SK-N-SH (cell line): Measurements from ENCODE around the gene ZNF430. TPM values are rescaled to one million over a fixed set of nuclear protein-coding genes. Genes with fewer than 3 reads are reported as not detected.

Experiments used
- CTCF ChIA-PET: fragments of 300-600, 350-600 bp; formaldehyde crosslinking; extraction: SDS; loops from one replicate; lab custom pipeline; 2021; lab: Yijun Ruan, JAX
- POLR2A ChIA-PET: fragments of 350-600 bp; sonication (Branson Sonifier 250); formaldehyde crosslinking; extraction: SDS; loops from one replicate; lab custom pipeline; 2020; ENCODE audit warnings: antibody characterized with exemption, inconsistent platforms; lab: Yijun Ruan, JAX
- DNase-seq: peaks from one replicate; pipeline ENCODE4 v3.0.0; 2012
- H2AFZ ChIP-seq: fragments of 200-600 bp; sonication (generic); 2 replicates; pipeline ENCODE4 v1.8.1; 2016; ENCODE audit warnings: antibody characterized with exemption, mild to moderate bottlenecking, low read depth
- H3F3A ChIP-seq: fragments of 200-600 bp; sonication (generic); replicated peaks from 2 replicates; pipeline ENCODE3; 2016; ENCODE audit warnings: antibody characterized with exemption, mild to moderate bottlenecking; ENCODE audit not compliant: insufficient read depth
- H3K27ac ChIP-seq, 2 experiments: fragments of 200-500 bp in 1 of 2; fragments of 200-600 bp in 1 of 2; sonication (Bioruptor generic) in 1 of 2; sonication (generic), shearing (Covaris generic) in 1 of 2; 2 replicates each; pipeline versions ENCODE4 v1.5.1 to v1.6.1; 2014 to 2016; ENCODE audit warnings: low read depth in 2 of 2, inconsistent platforms in 1 of 2, low read length in 1 of 2, mild to moderate bottlenecking in 1 of 2, mixed read lengths in 1 of 2
- H3K27me3 ChIP-seq: fragments of 200-600 bp; sonication (generic), shearing (Covaris generic); 2 replicates; pipeline ENCODE4 v1.6.1; 2016; ENCODE audit warnings: mixed run types; ENCODE audit not compliant: insufficient read depth
- H3K36me3 ChIP-seq, 2 experiments: fragments of 200-500 bp in 1 of 2; fragments of 200-600 bp in 1 of 2; sonication (Bioruptor generic) in 1 of 2; sonication (generic) in 1 of 2; replicated peaks in 1 of 2; 2 replicates each; pipeline versions ENCODE3 to v1.5.1; 2014 to 2016; ENCODE audit warnings: low read length in 1 of 2, mild to moderate bottlenecking in 1 of 2; ENCODE audit not compliant: insufficient read depth in 2 of 2, control insufficient read depth in 1 of 2
- H3K4me1 ChIP-seq, 2 experiments: fragments of 200-500 bp in 1 of 2; fragments of 200-600 bp in 1 of 2; sonication (Bioruptor generic) in 1 of 2; sonication (generic), shearing (Covaris generic) in 1 of 2; 2 replicates each; pipeline versions ENCODE4 v1.5.1 to v1.6.1; 2014 to 2016; ENCODE audit warnings: low read depth in 1 of 2, low read length in 1 of 2, mixed run types in 1 of 2; ENCODE audit not compliant: insufficient read depth in 2 of 2, control insufficient read depth in 1 of 2
- H3K4me2 ChIP-seq: fragments of 200-600 bp; sonication (generic), shearing (Covaris generic); 2 replicates; pipeline ENCODE4 v1.6.1; 2017; ENCODE audit warnings: mixed run types
- H3K4me3 ChIP-seq, 2 experiments: fragments of 200-500 bp in 1 of 2; fragments of 200-600 bp in 1 of 2; sonication (Bioruptor generic) in 1 of 2; sonication (generic), shearing (Covaris generic) in 1 of 2; 2 replicates each; pipeline versions ENCODE4 v1.5.1 to v1.8.1; 2014 to 2016; ENCODE audit warnings: low read depth in 2 of 2, inconsistent platforms in 1 of 2, low read length in 1 of 2, mild to moderate bottlenecking in 1 of 2, mixed read lengths in 1 of 2, moderate library complexity in 1 of 2
- H3K79me2 ChIP-seq: fragments of 200-600 bp; sonication (generic); 2 replicates; pipeline ENCODE4 v1.8.1; 2017; ENCODE audit warnings: mild to moderate bottlenecking; ENCODE audit not compliant: insufficient read depth
- H3K9ac ChIP-seq: fragments of 200-600 bp; sonication (generic); 2 replicates; pipeline ENCODE4 v1.6.1; 2017; ENCODE audit warnings: mixed run types
- H3K9me2 ChIP-seq: fragments of 200-600 bp; sonication (generic); 2 replicates; pipeline ENCODE4 v1.6.1; 2017; ENCODE audit warnings: mixed run types
- H3K9me3 ChIP-seq: fragments of 200-600 bp; sonication (generic); 2 replicates; pipeline ENCODE4 v1.6.1; 2017; ENCODE audit warnings: mixed run types, mild to moderate bottlenecking, moderate library complexity
- H4K20me1 ChIP-seq: fragments of 200-600 bp; sonication (generic); 2 replicates; pipeline ENCODE4 v1.6.1; 2017; ENCODE audit warnings: mild to moderate bottlenecking, mixed run types; ENCODE audit not compliant: insufficient read depth
- CHD2 ChIP-seq: fragments of 150-350 bp; IDR thresholded peaks from 2 replicates; pipeline ENCODE4 v1.6.1; 2018; ENCODE audit warnings: low read length; ENCODE audit not compliant: partially characterized antibody
- EZH2phosphoT487 ChIP-seq: fragments of 200-600 bp; sonication (generic); IDR thresholded peaks from 2 replicates; pipeline ENCODE4 v1.6.1; 2017; ENCODE audit warnings: low read depth, mixed run types, mild to moderate bottlenecking, antibody characterized with exemption, moderate library complexity, borderline replicate concordance
- FOSL2 ChIP-seq: IDR thresholded peaks from 2 replicates; pipeline ENCODE4 v1.4.0; 2012; ENCODE audit warnings: low read depth, mild to moderate bottlenecking, moderate library complexity, borderline replicate concordance
- FOXJ3 ChIP-seq: sonication (generic); formaldehyde crosslinking; IDR thresholded peaks from 2 replicates; pipeline ENCODE4 v1.5.1; 2020; ENCODE audit warnings: mild to moderate bottlenecking, missing genetic modification reagents
- FOXM1 ChIP-seq: IDR thresholded peaks from 2 replicates; pipeline ENCODE4 v1.4.0; 2012; ENCODE audit warnings: low read depth, mild to moderate bottlenecking
- MEF2A ChIP-seq: IDR thresholded peaks from 2 replicates; pipeline ENCODE4 v1.4.0; 2012; ENCODE audit warnings: low read depth, borderline replicate concordance
- MXI1 ChIP-seq: IDR thresholded peaks from 2 replicates; pipeline ENCODE4 v1.6.1; 2012; ENCODE audit warnings: mild to moderate bottlenecking, low read depth, low read length, improper control_type of control experiment
- NFIC ChIP-seq: IDR thresholded peaks from 2 replicates; pipeline ENCODE4 v1.4.0; 2012; ENCODE audit warnings: borderline replicate concordance
- POLR2AphosphoS5 ChIP-seq: IDR thresholded peaks from 2 replicates; pipeline ENCODE4 v1.6.1; 2012; ENCODE audit warnings: low read depth, low read length
- RAD21 ChIP-seq: IDR thresholded peaks from 2 replicates; pipeline ENCODE4 v1.6.1; 2012; ENCODE audit warnings: mild to moderate bottlenecking, low read length
- RCOR1 ChIP-seq: fragments of 150-350 bp; IDR thresholded peaks from 2 replicates; pipeline ENCODE4 v1.6.1; 2017; ENCODE audit warnings: antibody characterized with exemption, low read length
- RFX5 ChIP-seq: IDR thresholded peaks from 2 replicates; pipeline ENCODE4 v1.6.1; 2012; ENCODE audit warnings: mild to moderate bottlenecking, improper control_type of control experiment, low read length
- SIN3A ChIP-seq: IDR thresholded peaks from 2 replicates; pipeline ENCODE4 v1.6.1; 2012; ENCODE audit warnings: low read depth, mild to moderate bottlenecking, low read length, moderate library complexity, borderline replicate concordance
- TAF1 ChIP-seq: IDR thresholded peaks from 2 replicates; pipeline ENCODE4 v1.6.1; 2012; ENCODE audit warnings: low read depth, mild to moderate bottlenecking, low read length, moderate library complexity, borderline replicate concordance
- TCF12 ChIP-seq: IDR thresholded peaks from 2 replicates; pipeline ENCODE4 v1.4.0; 2012
- USF2 ChIP-seq: fragments of 150-350 bp; IDR thresholded peaks from 2 replicates; pipeline ENCODE4 v1.6.1; 2017; ENCODE audit warnings: antibody characterized with exemption, low read length, low read depth, borderline replicate concordance
- YY1 ChIP-seq: IDR thresholded peaks from 2 replicates; pipeline ENCODE4 v1.4.0; 2012; ENCODE audit warnings: low read depth, mild to moderate bottlenecking
- ZBTB33 ChIP-seq: IDR thresholded peaks from 2 replicates; pipeline ENCODE4 v1.4.0; 2012; ENCODE audit warnings: low read depth, borderline replicate concordance
- polyA plus RNA-seq, 3 experiments: library from polyadenylated mRNA; depleted of rRNA; stranded (reverse); fragments of >200 nt; gene quantifications; 2 replicates each; pipeline ENCODE4 v1.2.3, GENCODE V29; 2012
- TF ChIP-seq, protein P1 (sequence below): IDR thresholded peaks from 2 replicates; pipeline ENCODE4 v1.4.0; 2012; ENCODE audit warnings: low read depth
- TF ChIP-seq, protein P2 (sequence below): IDR thresholded peaks from 2 replicates; pipeline ENCODE4; 2012
- TF ChIP-seq, protein P3 (sequence below): IDR thresholded peaks from 2 replicates; pipeline ENCODE4 v1.6.1; 2012; ENCODE audit warnings: mild to moderate bottlenecking, low read depth, low read length, moderate library complexity
- TF ChIP-seq, protein P4 (sequence below): fragments of 150-350 bp; IDR thresholded peaks from 2 replicates; pipeline ENCODE4 v1.6.1; 2016; ENCODE audit warnings: mild to moderate bottlenecking, low read depth, low read length

The ZNF430 gene
- polyA plus RNA-seq, 1 of the 3 experiments (the other 2 are of a cell fraction), result 4.2 TPM

- TF ChIP-seq YY1 (no peak), NFIC (no peak), EZH2phosphoT487 (no peak), SIN3A (no peak), FOXM1 (no peak), ZBTB33 (no peak), TAF1 (no peak)
- TF ChIP-seq, protein P1, sequence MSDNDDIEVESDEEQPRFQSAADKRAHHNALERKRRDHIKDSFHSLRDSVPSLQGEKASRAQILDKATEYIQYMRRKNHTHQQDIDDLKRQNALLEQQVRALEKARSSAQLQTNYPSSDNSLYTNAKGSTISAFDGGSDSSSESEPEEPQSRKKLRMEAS, result no peak
- TF ChIP-seq, all 33 proteins: peak for 0
Observed at GRCh38 chr19:21028969-21029268, 8.5 kb downstream of the ZNF430 start (continued).

DNA sequence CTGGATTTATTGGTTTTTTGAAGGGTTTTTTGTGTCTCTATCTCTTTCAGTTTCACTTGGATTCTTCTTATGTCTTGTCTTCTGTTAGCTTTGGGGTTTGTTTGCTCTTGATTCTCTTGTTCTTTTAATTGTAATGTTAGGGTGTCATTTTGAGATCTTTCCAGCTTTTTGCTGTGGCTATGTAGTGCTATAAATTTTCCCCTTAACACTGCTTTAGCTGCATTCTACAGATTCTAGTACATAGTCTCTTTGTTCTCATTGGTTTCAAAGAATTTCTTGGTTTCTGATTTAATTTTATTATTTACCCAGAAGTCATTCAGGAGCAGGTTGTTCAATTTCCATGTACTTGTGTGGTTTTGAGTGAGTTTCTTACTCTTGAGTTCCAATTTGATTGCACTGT is 24.6 kb downstream of the ZNF430 start:
- no peaks in the 10 kb centered on the region for H3K4me1 ChIP-seq
- H3K9me3 ChIP-seq, result no peaks in the 10 kb centered on the region; the same call in 1 of the 2 replicates
- H3K9me2 ChIP-seq, result no peaks in the 10 kb centered on the region
- ChIA-PET POLR2A (no interaction called here), CTCF (no interaction called here)
- H3K79me2 ChIP-seq, result peaks cover 48% of the 10 kb centered on the region
- no peak overlapping the region for H3K27ac ChIP-seq
- no peak overlapping the region for H3K9ac ChIP-seq
- no peak overlapping the region for H2AFZ ChIP-seq
- no peaks in the 10 kb centered on the region for H3K27me3 ChIP-seq
- H4K20me1 ChIP-seq, result no peaks in the 10 kb centered on the region
- no peak overlapping the region for H3K4me2 ChIP-seq
- no peak for DNase-seq
- no peak for TF ChIP-seq MXI1
- no peak for TF ChIP-seq FOXJ3 (CRISPR knock-in tag)
- no peak for TF ChIP-seq POLR2AphosphoS5
- TF ChIP-seq FOSL2, result no peak
- TF ChIP-seq TCF12, result no peak
- TF ChIP-seq YY1, result no peak
- TF ChIP-seq, protein P2, sequence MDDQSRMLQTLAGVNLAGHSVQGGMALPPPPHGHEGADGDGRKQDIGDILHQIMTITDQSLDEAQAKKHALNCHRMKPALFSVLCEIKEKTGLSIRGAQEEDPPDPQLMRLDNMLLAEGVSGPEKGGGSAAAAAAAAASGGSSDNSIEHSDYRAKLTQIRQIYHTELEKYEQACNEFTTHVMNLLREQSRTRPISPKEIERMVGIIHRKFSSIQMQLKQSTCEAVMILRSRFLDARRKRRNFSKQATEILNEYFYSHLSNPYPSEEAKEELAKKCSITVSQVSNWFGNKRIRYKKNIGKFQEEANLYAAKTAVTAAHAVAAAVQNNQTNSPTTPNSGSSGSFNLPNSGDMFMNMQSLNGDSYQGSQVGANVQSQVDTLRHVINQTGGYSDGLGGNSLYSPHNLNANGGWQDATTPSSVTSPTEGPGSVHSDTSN, result no peak
- no peak for TF ChIP-seq MEF2A
- TF ChIP-seq, protein P3, sequence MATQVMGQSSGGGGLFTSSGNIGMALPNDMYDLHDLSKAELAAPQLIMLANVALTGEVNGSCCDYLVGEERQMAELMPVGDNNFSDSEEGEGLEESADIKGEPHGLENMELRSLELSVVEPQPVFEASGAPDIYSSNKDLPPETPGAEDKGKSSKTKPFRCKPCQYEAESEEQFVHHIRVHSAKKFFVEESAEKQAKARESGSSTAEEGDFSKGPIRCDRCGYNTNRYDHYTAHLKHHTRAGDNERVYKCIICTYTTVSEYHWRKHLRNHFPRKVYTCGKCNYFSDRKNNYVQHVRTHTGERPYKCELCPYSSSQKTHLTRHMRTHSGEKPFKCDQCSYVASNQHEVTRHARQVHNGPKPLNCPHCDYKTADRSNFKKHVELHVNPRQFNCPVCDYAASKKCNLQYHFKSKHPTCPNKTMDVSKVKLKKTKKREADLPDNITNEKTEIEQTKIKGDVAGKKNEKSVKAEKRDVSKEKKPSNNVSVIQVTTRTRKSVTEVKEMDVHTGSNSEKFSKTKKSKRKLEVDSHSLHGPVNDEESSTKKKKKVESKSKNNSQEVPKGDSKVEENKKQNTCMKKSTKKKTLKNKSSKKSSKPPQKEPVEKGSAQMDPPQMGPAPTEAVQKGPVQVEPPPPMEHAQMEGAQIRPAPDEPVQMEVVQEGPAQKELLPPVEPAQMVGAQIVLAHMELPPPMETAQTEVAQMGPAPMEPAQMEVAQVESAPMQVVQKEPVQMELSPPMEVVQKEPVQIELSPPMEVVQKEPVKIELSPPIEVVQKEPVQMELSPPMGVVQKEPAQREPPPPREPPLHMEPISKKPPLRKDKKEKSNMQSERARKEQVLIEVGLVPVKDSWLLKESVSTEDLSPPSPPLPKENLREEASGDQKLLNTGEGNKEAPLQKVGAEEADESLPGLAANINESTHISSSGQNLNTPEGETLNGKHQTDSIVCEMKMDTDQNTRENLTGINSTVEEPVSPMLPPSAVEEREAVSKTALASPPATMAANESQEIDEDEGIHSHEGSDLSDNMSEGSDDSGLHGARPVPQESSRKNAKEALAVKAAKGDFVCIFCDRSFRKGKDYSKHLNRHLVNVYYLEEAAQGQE, result no peak
- TF ChIP-seq TAF1, result no peak
- no peak for TF ChIP-seq USF2
- TF ChIP-seq EZH2phosphoT487, result no peak
- no peak for TF ChIP-seq RCOR1
- TF ChIP-seq CHD2, result no peak
- TF ChIP-seq, protein P4, sequence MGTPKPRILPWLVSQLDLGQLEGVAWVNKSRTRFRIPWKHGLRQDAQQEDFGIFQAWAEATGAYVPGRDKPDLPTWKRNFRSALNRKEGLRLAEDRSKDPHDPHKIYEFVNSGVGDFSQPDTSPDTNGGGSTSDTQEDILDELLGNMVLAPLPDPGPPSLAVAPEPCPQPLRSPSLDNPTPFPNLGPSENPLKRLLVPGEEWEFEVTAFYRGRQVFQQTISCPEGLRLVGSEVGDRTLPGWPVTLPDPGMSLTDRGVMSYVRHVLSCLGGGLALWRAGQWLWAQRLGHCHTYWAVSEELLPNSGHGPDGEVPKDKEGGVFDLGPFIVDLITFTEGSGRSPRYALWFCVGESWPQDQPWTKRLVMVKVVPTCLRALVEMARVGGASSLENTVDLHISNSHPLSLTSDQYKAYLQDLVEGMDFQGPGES, result no peak
- TF ChIP-seq RAD21, result no peak
- TF ChIP-seq RFX5, result no peak
- no peak overlapping the region for H3K4me3 ChIP-seq
- H3F3A ChIP-seq, result no peaks in the 10 kb centered on the region
- H3K36me3 ChIP-seq, result peaks cover 0 to 55% of the 10 kb centered on the region in 2 experiments
